ENCODE data around the gene RIPPLY1. TPM values are rescaled to one million over a fixed set of nuclear protein-coding genes. Genes with fewer than 3 reads are reported as not detected.
"Not testable (repeated sequence)": the region's sequence is repeated elsewhere in the genome, so short reads cannot be mapped to it uniquely, and the experiment has no call there.

Gene RIPPLY1
- total RNA-seq, 1 experiment from 2014 or later = 13.4 TPM

DNA sequence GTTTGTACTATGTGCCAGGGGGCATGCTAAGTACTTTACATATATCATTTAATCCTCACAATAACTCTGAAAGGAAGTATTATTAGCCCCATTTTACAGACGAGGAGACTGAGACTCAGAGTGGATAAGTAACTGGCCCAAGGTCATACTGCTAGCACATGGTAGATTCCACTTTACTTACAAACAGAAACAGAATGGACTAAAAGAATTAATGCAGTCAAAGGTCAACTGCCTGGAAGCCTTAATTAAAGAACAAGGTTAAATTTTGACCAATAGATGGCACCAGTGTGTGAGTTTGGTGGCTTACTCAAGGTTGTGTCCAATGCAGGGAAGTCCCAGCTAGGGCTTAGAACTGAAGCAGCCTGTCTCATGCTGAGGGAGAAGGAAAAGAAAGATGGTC, 4.7 kb downstream of the RIPPLY1 start:
- no peaks in the 10 kb centered on the region; the same call in 1 of the 2 replicates for H3K36me3 ChIP-seq
- no peaks in the 10 kb centered on the region for H3K27me3 ChIP-seq
- DNase-seq = peak in 1 of 2 experiments; percentile 47
- H3K9me3 ChIP-seq (replicated peaks) = no peaks in the 10 kb centered on the region
- H3K27ac ChIP-seq = no peak overlapping the region
- peaks cover 33% of the 10 kb centered on the region for H3K4me1 ChIP-seq
- H3K4me3 ChIP-seq = no peak overlapping the region

DNA sequence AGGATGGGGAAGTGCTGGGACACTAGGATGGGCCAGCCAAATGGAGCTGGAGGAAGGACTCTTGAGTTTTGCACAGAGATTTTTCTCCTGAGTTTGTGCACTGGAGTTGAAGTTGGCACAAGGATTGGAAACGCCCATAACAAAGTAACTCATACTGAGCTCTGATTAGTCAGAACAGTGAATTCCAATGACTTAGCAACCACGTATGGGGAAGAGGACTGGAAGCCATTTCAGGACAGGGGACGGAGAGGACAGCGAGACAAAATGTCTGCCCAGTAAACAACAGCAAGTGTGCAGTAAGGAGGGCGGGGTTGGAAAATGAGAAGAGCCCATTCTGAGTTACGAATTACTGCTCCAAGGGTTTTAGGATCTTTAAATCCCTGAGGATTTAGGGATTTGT, 5.9 kb downstream of the RIPPLY1 start:
- H3K9me3 ChIP-seq (replicated peaks) = no peaks in the 10 kb centered on the region
- DNase-seq = peak in 1 of 2 experiments; percentile 44
- no peak overlapping the region for H3K27ac ChIP-seq
- H3K4me1 ChIP-seq = peaks cover 24% of the 10 kb centered on the region
- H3K27me3 ChIP-seq = no peaks in the 10 kb centered on the region
- no peak overlapping the region for H3K4me3 ChIP-seq
- H3K36me3 ChIP-seq = no peaks in the 10 kb centered on the region; the same call in 1 of the 2 replicates

DNA sequence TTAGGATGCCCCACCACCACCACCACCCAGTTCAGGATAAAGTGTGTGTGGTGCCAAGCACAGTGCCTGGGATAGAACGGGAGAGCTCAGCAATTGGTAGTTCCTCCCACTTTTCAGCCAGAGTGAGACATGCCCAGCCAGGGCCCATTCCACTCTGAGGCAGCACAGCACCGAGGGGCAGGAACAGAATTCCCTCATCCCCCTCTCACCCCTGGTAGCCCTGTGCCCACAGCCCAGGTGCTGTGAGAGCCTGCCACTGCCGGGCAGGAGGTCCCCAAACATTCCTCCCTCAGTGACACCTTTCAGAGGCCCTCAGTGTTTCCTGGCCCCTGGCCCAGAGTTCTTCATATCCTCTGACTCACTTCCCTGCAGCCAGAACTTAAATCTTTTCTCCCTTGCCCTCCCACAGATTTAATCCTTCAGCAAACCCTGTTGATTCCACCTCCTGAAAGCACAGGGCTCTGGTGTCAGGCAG, 8.1 kb downstream of the RIPPLY1 start:
- Histone ChIP-seq H3K4me3 (no peak overlapping the region), H3K36me3 (no peaks in the 10 kb centered on the region; the same call in 1 of the 2 replicates), H3K27me3 (no peaks in the 10 kb centered on the region), H3K9me3 (replicated peaks) (no peaks in the 10 kb centered on the region), H3K4me1 (peaks cover 24% of the 10 kb centered on the region), H3K27ac (no peak overlapping the region)
- peak; percentile 45 to 73 for DNase-seq

DNA sequence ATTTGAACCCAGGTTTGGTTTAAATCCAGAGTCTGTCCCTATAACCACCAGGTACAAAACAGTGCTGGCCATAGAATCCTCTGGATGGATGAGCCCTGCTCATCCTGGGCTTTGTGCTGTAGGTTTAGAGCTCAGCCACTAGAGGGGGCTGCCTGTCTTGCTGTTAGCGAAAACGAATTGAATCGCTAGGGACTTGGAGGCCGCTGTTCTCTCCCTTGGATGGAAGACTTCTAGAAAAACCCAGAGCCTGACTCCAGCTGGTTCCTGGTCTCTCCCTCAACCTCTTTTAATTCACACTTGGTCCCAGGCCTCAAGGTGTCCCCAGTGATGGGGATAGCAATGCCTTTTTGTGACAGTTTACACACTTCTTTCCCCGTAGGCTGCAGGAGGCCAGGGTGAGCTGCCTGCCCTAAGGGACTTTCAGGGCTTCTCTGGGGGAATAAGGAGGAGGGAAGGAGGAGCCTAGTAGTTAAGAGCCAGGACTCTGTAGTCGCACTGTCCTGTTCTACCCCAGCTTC, 8.7 kb downstream of the RIPPLY1 start:
- Histone ChIP-seq H3K4me1 (peaks cover 22% of the 10 kb centered on the region), H3K27me3 (no peaks in the 10 kb centered on the region), H3K27ac (no peak overlapping the region), H3K4me3 (no peak overlapping the region), H3K36me3 (no peaks in the 10 kb centered on the region; the same call in 1 of the 2 replicates), H3K9me3 (replicated peaks) (no peaks in the 10 kb centered on the region)
- peak; percentile 65 to 78 for DNase-seq

DNA sequence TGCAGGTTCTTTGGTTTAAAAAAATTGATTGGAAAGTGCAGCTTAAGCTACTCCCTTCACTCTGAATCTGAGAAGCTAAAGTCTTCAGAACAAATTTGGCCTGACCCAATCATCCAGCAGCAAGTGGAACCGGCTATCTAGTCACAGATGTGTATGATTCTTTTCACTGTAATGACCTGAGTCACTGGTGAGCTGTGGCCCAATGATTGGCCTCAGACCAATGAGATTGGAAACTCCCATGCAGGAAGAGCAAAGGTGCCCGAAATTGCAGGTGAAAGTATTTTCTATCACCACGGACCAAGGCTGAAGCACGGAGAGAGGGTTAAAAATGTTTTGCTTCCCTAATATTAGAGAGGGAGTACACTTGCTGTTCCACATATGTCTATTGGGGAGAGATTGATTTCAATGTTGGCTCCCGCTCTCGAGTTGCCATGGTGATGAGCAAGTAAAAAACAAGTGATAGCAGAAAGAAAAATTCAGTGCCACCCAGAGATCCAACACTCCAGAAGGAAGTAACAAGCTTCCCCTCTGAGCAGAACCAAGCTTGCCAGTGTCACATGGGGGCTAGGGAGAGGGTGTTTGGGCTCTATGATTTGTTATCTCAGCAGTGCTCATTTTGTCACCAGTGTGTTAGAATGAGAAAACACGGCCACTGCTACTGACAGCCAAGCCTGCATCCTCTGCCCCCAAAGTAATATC, 11.2 kb downstream of the RIPPLY1 start:
- DNase-seq = no peak
- H3K27me3 ChIP-seq = no peaks in the 10 kb centered on the region
- H3K4me3 ChIP-seq = no peak overlapping the region
- H3K9me3 ChIP-seq (replicated peaks) = no peaks in the 10 kb centered on the region
- H3K4me1 ChIP-seq = peaks cover 15% of the 10 kb centered on the region
- no peak overlapping the region for H3K27ac ChIP-seq
- no peaks in the 10 kb centered on the region for H3K36me3 ChIP-seq

DNA sequence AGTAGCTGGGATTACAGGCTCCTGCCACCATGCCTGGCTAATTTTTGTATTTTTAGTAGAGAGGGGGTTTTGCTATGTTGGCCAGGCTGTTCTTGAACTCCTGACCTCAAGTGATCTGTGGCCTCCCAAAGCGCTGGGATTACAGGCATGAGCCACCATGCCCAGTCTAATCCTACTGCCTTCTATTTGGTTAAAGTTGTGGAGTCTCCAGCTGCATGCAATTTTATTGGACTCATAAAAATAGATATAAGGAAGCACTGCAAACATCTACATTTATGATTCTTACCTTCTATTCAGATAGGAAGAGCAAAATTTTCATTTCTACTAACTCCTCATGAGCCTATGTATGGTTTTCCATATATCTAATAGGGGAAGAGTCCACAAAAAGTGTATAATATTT, 13.7 kb downstream of the RIPPLY1 start:
- Histone ChIP-seq H3K36me3 (no peaks in the 10 kb centered on the region), H3K27me3 (no peaks in the 10 kb centered on the region), H3K4me1 (peaks cover 1% of the 10 kb centered on the region; the same call in 1 of the 2 replicates), H3K4me3 (no peak overlapping the region), H3K27ac (no peak overlapping the region), H3K9me3 (replicated peaks) (no peaks in the 10 kb centered on the region)
- no peak for DNase-seq

DNA sequence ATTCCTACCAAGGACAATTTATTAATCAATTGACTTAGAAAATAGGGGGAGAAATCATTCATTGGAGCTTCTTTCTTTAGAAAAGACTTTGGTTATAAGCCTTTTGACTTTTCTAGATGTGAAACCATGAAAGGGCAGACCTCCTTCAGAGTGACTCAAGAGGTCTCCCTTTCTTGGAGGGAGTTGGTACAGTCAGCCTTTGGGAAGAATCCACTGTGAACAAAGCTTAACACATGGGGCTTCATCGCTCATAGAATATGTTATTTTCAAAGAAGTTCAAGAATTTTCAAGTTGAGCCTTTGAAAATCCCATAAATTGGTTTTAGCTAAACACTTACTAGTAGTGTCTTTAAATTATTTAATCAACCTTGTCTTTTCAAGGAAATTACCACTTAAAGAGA, 28.0 kb downstream of the RIPPLY1 start:
- no peak for DNase-seq
- Histone ChIP-seq H3K4me1 (no peaks in the 10 kb centered on the region), H3K27me3 (no peaks in the 10 kb centered on the region), H3K9me3 (replicated peaks) (no peaks in the 10 kb centered on the region), H3K4me3 (no peak overlapping the region), H3K27ac (no peak overlapping the region), H3K36me3 (no peaks in the 10 kb centered on the region)

DNA sequence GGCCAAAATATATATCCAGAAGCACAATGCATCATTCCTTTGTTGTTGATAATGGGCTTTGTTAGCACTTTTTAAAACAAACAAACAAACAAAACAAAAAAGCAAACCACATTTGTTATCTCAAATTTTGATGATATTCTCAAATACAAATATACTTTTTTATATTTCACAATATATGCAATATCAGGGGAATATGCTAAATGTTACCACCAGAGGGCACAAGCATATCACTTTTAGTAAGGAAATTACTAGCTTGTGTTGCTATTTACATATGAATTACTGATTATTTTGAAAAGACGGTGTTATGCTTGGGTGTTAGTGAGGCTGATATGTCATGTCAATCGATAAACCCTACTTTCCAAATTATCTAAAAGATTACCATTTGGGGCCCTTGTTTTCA, 29.1 kb downstream of the RIPPLY1 start:
- peak in 1 of 2 experiments; percentile 32 for DNase-seq
- no peaks in the 10 kb centered on the region for H3K36me3 ChIP-seq
- no peaks in the 10 kb centered on the region for H3K9me3 ChIP-seq (replicated peaks)
- no peaks in the 10 kb centered on the region for H3K27me3 ChIP-seq
- no peak overlapping the region for H3K4me3 ChIP-seq
- no peak overlapping the region for H3K27ac ChIP-seq
- H3K4me1 ChIP-seq = no peaks in the 10 kb centered on the region

DNA sequence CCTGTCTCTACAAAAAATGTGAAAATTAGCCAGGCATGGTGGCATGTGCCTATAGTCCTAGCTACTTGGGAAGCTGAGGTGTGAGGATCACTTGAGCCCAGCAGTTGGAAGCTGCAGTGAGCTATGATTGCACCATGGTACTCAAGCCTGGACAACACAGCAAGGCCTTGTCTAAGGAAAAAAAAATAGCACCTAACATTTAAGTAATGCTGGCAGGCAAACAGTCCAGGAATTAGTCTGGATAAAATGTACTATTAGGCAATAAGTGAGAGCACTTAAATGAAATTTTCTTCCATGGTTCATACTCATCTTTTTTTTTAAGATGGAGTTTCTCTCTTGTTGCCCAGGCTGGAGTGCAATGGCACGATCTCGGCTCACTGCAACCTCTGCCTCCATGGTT, 30.3 kb downstream of the RIPPLY1 start:
- not testable (repeated sequence) for H3K4me3 ChIP-seq; H3K9me3 ChIP-seq (replicated peaks); H3K36me3 ChIP-seq; H3K4me1 ChIP-seq; H3K27ac ChIP-seq; DNase-seq; H3K27me3 ChIP-seq

DNA sequence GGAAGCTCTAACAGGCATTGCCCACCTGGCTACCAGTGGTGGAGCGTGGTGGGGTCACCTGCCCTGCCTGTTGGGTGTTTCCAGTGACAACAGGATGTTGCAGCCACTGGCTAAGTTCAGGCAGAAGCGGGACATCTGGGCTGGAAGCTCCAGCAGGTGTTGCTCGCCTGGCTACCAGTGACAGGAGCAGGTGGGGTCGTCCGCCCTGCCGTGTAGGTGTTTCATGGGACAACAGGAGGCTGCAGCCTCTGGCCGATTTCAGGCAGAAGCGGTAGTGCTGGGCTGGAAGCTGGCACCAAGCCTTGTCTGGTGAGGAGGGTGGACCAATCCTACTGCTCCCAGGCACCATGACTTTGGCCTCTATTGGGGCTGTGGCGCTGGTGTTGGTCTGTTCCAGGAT, 39.4 kb downstream of the RIPPLY1 start:
- Histone ChIP-seq H3K9me3 (replicated peaks) (no peaks in the 10 kb centered on the region), H3K4me1 (no peaks in the 10 kb centered on the region), H3K4me3 (no peak overlapping the region), H3K27me3 (no peaks in the 10 kb centered on the region), H3K36me3 (no peaks in the 10 kb centered on the region), H3K27ac (no peak overlapping the region)
- no peak for DNase-seq

DNA sequence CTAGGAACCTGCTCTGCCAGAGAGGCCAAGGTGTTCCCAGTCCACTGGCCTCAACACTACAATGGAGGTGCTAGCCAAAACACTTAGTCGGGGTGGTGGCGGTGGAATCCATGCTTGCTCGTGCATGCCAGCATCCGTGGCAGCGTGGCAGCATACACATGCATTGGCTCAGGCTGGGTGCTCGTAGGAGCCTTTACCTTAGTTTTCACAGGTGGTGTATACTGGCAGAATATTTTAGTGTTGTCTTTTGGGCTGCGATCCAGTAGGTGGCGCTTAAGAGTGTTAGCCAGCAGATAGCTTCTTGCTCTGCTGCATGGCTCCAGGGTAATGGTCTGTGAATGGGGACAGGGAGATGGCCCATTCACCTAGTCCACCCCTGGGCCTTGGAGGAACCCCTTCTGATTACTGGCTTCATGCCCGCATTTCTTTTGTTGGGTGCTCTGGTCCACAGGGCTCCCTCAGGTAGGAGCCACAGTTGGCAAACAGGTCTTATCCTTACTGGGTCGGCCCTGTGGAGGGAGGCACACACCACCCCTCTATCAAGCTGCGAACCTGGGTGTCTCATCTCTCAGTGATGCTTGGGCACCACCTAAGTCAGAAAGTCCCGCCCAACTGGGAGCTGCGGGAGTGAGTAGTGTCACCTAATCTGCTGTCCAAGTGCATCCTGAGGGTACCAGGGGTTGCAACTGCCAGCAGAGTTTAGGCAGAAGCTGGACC, 40.0 kb downstream of the RIPPLY1 start:
- peak in 1 of 2 experiments; percentile 12 for DNase-seq
- Histone ChIP-seq H3K27me3 (no peaks in the 10 kb centered on the region), H3K27ac (no peak overlapping the region), H3K9me3 (replicated peaks) (no peaks in the 10 kb centered on the region), H3K36me3 (no peaks in the 10 kb centered on the region), H3K4me1 (no peaks in the 10 kb centered on the region), H3K4me3 (no peak overlapping the region)

Other genes with a start within 250 kb of the RIPPLY1 start
- gene RNF128, start 176.6 kb downstream of the RIPPLY1 start, total RNA-seq (2014; rRNA removed; shearing (Covaris generic)) = not detected in 2 replicates
- 0.16 and 0.20 TPM in 2 replicates for gene TBC1D8B, start 100.7 kb downstream of the RIPPLY1 start, total RNA-seq (2014; rRNA removed; shearing (Covaris generic))
- gene CLDN2, start 17.1 kb upstream of the RIPPLY1 start, total RNA-seq (2014; rRNA removed; shearing (Covaris generic)) = not detected in 2 replicates
- gene MORC4, start 96.9 kb upstream of the RIPPLY1 start, total RNA-seq (2014; rRNA removed; shearing (Covaris generic)) = 19.2 and 22.9 TPM in 2 replicates
- gene RBM41, start 215.5 kb upstream of the RIPPLY1 start, total RNA-seq (2014; rRNA removed; shearing (Covaris generic)) = 7.9 and 10.8 TPM in 2 replicates

Data from SJCRH30 (cell line).